ENCODE data around the gene MTMR3.

GRCh38 chr22:29949872-29950271 lies 66.9 kb downstream of the MTMR3 start:
- TF ChIP-seq CTCF (IDR thresholded peaks at IDR 0.05; ENCODE audit: insufficient read depth, low read depth, low read length) (no peak), EZH2 (IDR thresholded peaks at IDR 0.05; ENCODE audit: insufficient read depth, low read length) (no peak)
